NCI-H1092 (cell line): ENCODE data around the gene RAB6A.
A peak's percentile ranks its signal among the peaks of the same experiment; 100 is the strongest.

Source experiments
- DNase-seq: peaks from one replicate; lab custom pipeline; 2025; lab: John Stamatoyannopoulos, UW

The RAB6A gene

GRCh38 chr11:73653996-73654395 is 106.9 kb downstream of the RAB6A start:
- DNase-seq: no peak

- no peak for DNase-seq
These were observed 107.9 kb downstream of the RAB6A start for GRCh38 chr11:73652856-73653559.

DNA sequence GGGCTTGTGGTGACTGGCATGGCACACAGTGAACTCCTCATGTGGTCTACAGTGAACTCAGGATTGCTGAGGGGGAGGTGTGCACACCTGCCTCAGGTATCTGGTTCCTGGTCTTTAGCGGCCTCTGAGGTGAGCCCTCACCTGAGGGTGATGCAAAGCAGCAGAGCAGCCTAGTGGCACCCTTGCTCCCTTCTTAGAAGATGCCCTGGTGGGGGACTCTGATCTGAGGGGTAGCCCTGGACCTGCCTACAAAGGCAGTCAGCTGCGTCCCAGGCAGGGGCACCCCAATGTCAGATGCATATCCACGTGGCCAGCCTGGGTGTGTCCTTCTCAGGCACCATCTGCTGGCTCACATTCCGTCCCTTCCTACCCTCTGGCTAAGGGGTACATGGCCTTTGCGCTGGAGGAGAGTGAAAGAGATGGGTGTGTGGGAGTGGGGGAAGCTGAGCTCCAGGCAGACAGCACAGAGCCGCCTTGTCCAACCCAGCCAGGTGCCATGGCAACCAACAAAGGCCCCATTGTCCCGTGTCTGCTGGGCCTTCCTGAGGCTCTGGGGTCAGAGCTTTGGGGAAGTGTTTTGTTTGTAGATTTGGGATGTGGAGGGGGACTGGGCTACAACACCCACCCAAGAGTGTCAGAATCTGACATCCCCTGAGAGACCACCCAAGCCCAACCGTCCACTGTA is 108.7 kb downstream of the RAB6A start:
- no peak for DNase-seq

- no peak for DNase-seq
These were observed 109.2 kb downstream of the RAB6A start for GRCh38 chr11:73651661-73652045.

DNA sequence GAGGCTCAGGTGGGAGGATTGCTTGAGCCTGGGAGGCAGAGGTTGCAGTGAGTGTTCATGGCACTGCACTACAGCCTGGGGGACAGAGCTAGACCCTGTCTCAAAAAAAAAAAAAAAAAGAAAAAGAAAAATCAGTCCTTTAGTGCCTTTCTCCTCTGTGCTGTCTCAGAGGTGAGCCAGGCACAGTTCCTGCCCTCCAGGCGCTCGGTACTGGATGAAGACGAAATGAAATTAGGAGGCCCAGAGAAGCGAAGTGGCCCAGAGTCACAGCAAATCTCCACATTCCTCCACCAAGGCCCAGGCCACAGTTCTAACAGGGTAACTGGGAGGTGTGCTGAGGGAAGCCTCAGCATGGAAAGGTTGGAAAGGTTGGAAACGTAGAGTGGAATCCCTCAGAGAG is 109.6 kb downstream of the RAB6A start:
- no peak for DNase-seq

- no peak for DNase-seq
These were observed 110.5 kb downstream of the RAB6A start for GRCh38 chr11:73650400-73650799.

DNA sequence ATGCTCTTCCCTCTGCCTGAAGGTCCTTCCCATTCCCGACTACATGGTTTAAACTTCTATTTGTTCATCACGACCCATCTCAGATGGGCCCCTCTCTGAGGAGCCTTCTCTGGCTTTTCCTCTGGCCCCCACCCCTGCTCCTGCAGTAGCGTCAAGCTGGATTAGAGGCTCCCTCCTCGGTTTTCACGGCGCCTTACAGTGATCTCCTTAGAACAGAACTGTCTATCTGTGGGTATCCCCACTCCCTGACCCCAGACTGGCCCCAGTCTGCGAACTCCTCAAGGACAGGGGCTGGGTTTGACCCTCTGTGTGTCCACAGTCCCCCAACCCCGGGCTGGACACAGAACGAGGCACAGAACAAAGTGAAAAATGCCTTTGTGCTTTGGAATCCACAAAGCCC is 111.7 kb downstream of the RAB6A start:
- no peak for DNase-seq

- peak; percentile 11 for DNase-seq
These were observed 112.3 kb downstream of the RAB6A start for GRCh38 chr11:73648571-73649046.

DNA sequence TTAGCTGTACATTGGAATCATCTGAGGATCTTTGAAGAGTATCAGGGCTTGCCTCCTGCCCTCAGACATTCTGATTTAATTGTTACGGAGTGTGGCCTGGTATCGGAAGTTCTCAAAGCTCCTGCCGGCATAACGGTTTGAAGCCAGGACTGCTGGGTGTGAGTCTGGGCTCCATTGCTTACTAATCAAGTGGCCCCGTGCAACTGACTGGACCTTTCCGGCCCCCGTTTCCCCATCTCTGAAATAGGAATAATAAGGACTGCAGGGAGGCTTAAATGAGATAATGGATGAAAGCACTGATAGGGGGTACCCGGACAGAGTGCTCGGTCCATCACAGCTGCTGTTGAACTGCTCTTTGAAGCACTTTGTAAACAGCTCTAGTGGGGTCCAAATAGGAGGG is 112.8 kb downstream of the RAB6A start:
- DNase-seq: no peak

DNA sequence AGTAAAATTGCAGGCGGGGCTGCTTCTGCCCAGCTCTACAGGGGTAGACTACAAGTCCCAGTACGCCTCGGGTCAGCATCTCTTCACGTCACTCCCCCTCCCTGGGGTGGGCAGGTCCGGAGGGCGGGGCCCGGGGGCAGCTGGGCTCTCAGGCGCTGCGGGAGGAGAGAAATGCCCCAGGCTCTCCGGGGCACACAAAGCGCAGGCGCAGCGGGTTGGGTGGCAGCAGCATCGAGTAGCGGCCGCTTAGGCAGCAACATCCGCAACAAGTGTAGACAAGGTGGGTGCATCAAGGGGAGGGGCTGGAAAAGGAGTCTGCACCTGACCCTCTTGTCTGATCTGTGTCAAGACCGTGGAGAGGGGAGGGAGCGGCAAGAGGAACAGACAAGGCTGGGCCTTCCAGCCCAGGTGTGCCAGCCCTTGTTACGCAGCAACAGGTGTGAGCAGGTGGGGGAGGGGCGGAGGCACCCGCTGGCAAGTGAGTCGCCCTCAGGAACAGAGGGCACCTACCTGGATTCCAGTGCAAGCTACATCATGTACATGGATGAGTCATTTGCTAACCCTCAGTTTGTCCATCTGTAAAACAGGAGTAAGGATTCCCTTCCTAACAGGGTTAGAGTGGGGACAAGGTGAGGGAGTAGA is 113.3 kb downstream of the RAB6A start:
- peak; percentile 91 for DNase-seq

DNA sequence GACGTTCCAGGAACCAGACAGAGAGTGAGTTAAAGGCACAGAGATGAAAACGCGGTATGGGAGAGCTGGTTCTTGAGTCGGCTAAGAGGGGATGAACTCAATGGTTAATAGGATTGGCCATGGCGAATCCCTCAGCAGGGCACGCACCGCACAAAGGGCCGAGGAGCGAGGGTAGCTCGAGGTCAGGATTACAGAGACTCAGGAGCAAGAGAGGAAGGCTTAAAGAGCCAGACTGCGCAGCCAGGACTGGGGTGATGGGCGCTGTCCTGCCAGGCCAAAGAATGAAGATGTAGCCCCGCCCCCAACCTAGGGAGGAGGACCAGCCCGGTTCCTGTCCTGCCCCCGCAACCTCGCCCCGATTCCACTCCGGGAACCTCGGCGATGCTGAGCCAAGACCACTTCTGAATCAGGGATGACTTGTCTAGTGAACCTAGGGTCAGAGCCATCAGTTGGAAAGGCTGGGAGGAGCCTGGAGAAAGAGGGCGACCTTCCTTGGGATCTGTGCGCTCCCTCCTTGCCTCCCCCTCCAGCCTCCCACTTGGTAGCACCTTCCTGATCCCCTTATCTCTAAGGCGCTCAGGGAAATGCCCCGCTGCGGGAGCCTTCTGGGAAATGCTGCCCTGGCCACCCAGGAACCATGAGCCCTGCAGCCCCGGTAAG is 114.8 kb downstream of the RAB6A start, which contains the start of gene PLEKHB1:
TSS of gene PLEKHB1 (plus strand) at position 610 of the 660 bp plus-strand sequence. CDS start at position 638, 28 bp downstream.
- no peak for DNase-seq

DNA sequence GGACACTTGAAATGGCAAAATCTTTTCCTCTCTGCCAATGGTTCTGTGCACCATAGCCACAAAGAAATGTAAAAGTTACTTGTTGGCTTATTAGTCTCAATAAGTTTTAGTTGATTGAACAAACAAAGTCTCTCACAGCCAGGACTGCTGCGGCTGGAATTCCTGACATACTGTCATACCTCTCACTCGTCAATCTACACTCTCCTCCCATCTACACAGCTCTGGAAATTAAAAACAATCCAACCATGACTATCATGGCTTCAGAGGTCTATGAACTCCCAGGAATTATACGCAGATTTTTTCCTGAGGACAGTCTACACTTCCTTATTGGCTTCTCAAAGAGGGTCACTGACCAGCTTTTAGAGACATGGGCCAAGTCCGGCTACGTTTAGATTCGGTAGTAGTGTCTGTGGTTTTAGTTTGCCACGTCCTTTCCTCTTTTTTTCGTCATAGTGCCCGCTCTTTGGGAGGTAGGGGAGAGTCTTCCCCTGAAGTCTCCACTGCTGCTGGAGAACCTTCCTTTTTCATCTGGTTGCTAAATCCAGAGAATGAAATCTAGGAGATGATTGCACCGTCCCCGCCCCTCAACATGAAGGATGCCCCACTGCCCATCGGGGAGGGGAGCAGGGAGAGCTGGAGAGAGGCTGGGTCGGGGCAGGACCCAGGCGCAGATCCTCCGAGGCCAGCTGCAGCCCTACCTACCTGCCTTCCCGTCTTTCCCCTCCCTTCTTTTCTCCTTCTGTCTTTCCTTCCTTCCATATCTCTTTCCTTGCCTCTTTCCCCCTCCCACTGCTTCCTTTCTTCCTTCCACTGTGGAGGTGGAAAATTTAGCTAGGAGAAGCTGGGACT is 115.5 kb downstream of the RAB6A start:
- no peak for DNase-seq

DNA sequence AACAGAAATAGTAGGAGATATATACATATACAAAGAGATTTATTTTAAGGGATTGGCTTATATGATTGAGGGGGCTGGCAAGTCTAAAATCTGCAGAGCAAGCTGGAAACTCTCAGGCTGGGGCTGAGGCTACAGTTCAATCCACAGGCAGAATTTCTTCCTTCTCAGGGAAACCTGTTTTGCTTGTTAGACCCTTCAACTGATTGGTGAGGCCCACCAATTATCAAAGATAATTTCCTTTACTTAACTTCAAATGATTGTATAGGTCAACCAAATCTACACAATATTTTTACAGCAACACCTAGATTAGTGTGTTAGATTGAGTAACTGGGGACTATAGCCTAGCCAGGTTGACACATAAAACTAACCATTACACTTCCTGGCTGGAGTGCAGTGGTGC is 119.2 kb downstream of the RAB6A start:
- DNase-seq: no peak

- no peak for DNase-seq
These were observed 120.3 kb downstream of the RAB6A start for GRCh38 chr11:73640592-73640991.

GRCh38 chr11:73637012-73637411 is 123.9 kb downstream of the RAB6A start:
- no peak for DNase-seq

- DNase-seq: no peak
These were observed 124.6 kb downstream of the RAB6A start for GRCh38 chr11:73636249-73636648.

DNA sequence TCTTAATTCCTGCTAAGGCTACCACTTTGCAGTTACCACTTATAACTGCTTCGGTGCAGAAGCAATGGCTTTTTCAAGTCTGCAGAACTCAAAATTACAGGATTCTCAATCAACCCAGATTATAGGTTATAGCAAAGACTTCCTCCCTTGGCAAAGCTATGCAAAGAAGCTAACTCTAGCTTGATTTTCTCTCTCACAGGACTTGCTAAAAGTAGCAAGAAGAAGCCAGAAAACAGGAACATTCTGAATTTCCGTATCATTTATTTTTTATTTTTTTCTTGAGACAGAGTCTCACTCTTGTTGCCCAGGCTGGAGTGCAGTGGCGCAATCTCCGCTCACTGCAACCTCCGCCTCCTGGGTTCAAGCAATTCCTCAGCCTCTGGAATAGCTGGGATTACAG is 125.2 kb downstream of the RAB6A start:
- DNase-seq: no peak

DNA sequence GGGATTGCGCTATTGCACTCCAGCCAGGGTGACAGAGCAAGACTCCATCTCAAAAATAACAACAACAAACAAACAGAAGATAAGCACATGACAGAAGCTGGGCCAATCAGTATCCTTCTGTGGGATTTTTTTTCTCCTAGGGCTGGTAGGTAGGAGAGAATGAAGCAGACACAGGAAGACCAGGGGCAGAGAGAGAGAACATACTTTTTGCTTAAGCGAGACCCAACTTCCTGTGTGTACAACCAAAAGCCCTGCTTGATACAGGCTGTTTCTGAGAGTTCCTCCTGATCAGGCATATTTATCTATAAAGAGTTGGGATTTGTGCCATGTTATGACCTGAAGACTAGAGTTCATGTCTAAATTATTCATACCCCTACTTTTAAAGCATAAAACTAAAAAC is 126.9 kb downstream of the RAB6A start:
- no peak for DNase-seq

DNA sequence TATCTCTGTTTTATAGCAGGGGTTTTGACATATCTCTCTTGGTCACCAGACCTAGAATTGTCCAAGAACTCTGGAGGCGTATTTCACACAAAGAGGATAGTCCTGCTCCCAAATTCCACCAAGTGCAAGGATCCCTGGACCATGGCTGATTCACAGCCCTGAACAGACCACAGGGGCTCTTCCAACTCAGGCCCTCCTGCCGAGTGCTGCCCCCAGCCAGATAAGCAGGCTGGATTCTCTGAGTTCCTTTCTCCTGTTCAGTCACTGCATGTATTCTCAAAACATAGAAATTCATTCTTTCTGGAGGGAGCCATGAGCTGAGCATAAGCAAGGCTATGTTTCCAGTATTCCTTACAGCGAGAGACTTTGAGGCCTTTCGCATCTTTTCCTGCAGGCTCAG is 127.9 kb downstream of the RAB6A start:
- DNase-seq: no peak

GRCh38 chr11:73629907-73630306 is 131.0 kb downstream of the RAB6A start:
- no peak for DNase-seq

- DNase-seq: peak; percentile 41
These were observed 135.1 kb downstream of the RAB6A start for GRCh38 chr11:73625696-73626318.
